DOHH2 (cell line): ENCODE data around the gene PPP6R1.

Source experiments
- H3F3A ChIP-seq: fragments of 200-600 bp; sonication (generic), shearing (Covaris generic); 2 replicates; pipeline ENCODE4 v1.6.0; 2016; ENCODE audit warnings: antibody characterized with exemption, mild to moderate bottlenecking; ENCODE audit not compliant: control insufficient read depth, insufficient read depth
- H3K27ac ChIP-seq: fragments of 200-600 bp; sonication (generic); 2 replicates; pipeline ENCODE4 v1.5.1; 2014; ENCODE audit warnings: low read depth, mild to moderate bottlenecking, low read length, moderate library complexity
- H3K27me3 ChIP-seq: fragments of 200-600 bp; sonication (generic); 2 replicates; pipeline ENCODE4 v1.6.1; 2014; ENCODE audit warnings: mild to moderate bottlenecking, low read length, mixed read lengths; ENCODE audit not compliant: control insufficient read depth
- H3K36me3 ChIP-seq: fragments of 200-600 bp; sonication (generic); 2 replicates; pipeline ENCODE4 v1.6.1; 2014; ENCODE audit warnings: mild to moderate bottlenecking, low read length, moderate library complexity, mixed read lengths; ENCODE audit not compliant: control insufficient read depth
- H3K4me1 ChIP-seq: fragments of 200-600 bp; sonication (generic); 2 replicates; pipeline ENCODE4 v1.6.1; 2014; ENCODE audit warnings: mild to moderate bottlenecking, low read length, mixed read lengths; ENCODE audit not compliant: control insufficient read depth
- H3K4me2 ChIP-seq: fragments of 200-600 bp; sonication (generic); 2 replicates; pipeline ENCODE4 v1.6.0; 2014; ENCODE audit warnings: mild to moderate bottlenecking, low read length, moderate library complexity
- H3K4me3 ChIP-seq: fragments of 200-600 bp; sonication (generic); 2 replicates; pipeline ENCODE4 v1.5.1; 2014; ENCODE audit warnings: mild to moderate bottlenecking, low read length, mixed read lengths
- H3K79me2 ChIP-seq: fragments of 200-600 bp; sonication (generic); 2 replicates; pipeline ENCODE4 v1.6.1; 2014; ENCODE audit warnings: mild to moderate bottlenecking, low read length, mixed read lengths; ENCODE audit not compliant: control insufficient read depth
- H3K9me2 ChIP-seq: fragments of 200-600 bp; sonication (generic); replicated peaks from 2 replicates; pipeline ENCODE4 v1.6.1; 2014; ENCODE audit warnings: mild to moderate bottlenecking, low read length, mixed read lengths; ENCODE audit not compliant: control insufficient read depth
- H3K9me3 ChIP-seq: fragments of 200-600 bp; sonication (generic); 2 replicates; pipeline ENCODE4 v1.6.1; 2014; ENCODE audit warnings: antibody characterized with exemption, low read length, mixed read lengths; ENCODE audit not compliant: control insufficient read depth, insufficient read depth
- H4K20me1 ChIP-seq: fragments of 200-600 bp; sonication (generic); 2 replicates; pipeline ENCODE4 v1.6.0; 2014; ENCODE audit warnings: low read depth, mild to moderate bottlenecking, antibody characterized with exemption, low read length, moderate library complexity; ENCODE audit not compliant: control insufficient read depth, insufficient read depth
- CTCF ChIP-seq: fragments of 200-600 bp; sonication (generic); IDR thresholded peaks from one replicate; pipeline ENCODE4 v1.5.1; 2014; ENCODE audit warnings: antibody characterized with exemption, mild to moderate bottlenecking, low read depth, low read length; ENCODE audit not compliant: poor library complexity, severe bottlenecking
- EZH2phosphoT487 ChIP-seq: fragments of 200-600 bp; sonication (generic); IDR thresholded peaks from 2 replicates; pipeline ENCODE4 v1.6.1; 2017; ENCODE audit warnings: borderline replicate concordance, mild to moderate bottlenecking, antibody characterized with exemption, low read length, moderate library complexity, mixed read lengths

PPP6R1 gene

GRCh38 chr19:55241143-55241934 is 17.5 kb downstream of the PPP6R1 start:
- Histone ChIP-seq H3K4me1 (no peaks in the 10 kb centered on the region), H3K4me3 (no peak overlapping the region), H3K79me2 (peaks cover 38% of the 10 kb centered on the region), H3K9me3 (no peaks in the 10 kb centered on the region), H3K4me2 (no peak overlapping the region), H3K27me3 (no peaks in the 10 kb centered on the region), H3K27ac (no peak overlapping the region), H3K36me3 (peaks cover 95% of the 10 kb centered on the region), H3K9me2 (no peaks in the 10 kb centered on the region), H4K20me1 (peaks cover 10% of the 10 kb centered on the region; the same call in 1 of the 2 replicates), H3F3A (no peaks in the 10 kb centered on the region)
- TF ChIP-seq EZH2phosphoT487 = no peak

GRCh38 chr19:55240713-55241020 is 18.1 kb downstream of the PPP6R1 start:
- no peaks in the 10 kb centered on the region for H3F3A ChIP-seq
- no peak overlapping the region for H3K4me2 ChIP-seq
- no peak for TF ChIP-seq EZH2phosphoT487
- TF ChIP-seq CTCF = no peak
- H3K4me1 ChIP-seq = no peaks in the 10 kb centered on the region
- peaks cover 95% of the 10 kb centered on the region for H3K36me3 ChIP-seq
- no peaks in the 10 kb centered on the region for H3K9me2 ChIP-seq
- no peaks in the 10 kb centered on the region for H3K27me3 ChIP-seq
- peaks cover 10% of the 10 kb centered on the region; the same call in 1 of the 2 replicates for H4K20me1 ChIP-seq
- H3K4me3 ChIP-seq = no peak overlapping the region
- H3K79me2 ChIP-seq = peaks cover 32% of the 10 kb centered on the region
- H3K9me3 ChIP-seq = no peaks in the 10 kb centered on the region
- no peak overlapping the region for H3K27ac ChIP-seq

- Histone ChIP-seq H3K9me2 (no peaks in the 10 kb centered on the region), H3K27ac (no peak overlapping the region), H4K20me1 (peaks cover 10% of the 10 kb centered on the region; the same call in 1 of the 2 replicates), H3K27me3 (no peaks in the 10 kb centered on the region), H3K4me2 (no peak overlapping the region), H3K4me3 (no peak overlapping the region), H3K9me3 (no peaks in the 10 kb centered on the region), H3F3A (no peaks in the 10 kb centered on the region), H3K79me2 (peaks cover 31% of the 10 kb centered on the region), H3K36me3 (peaks cover 92% of the 10 kb centered on the region), H3K4me1 (no peaks in the 10 kb centered on the region)
- TF ChIP-seq EZH2phosphoT487 (no peak), CTCF (no peak)
Observed at GRCh38 chr19:55239004-55239403, 19.8 kb downstream of the PPP6R1 start.

- Histone ChIP-seq H3K79me2 (peaks cover 32% of the 10 kb centered on the region), H3K4me3 (no peak overlapping the region), H3K36me3 (peaks cover 93% of the 10 kb centered on the region), H3F3A (0 out of 2 replicates have a peak, but pooled peaks cover 4% of the 10 kb centered on the region), H3K4me1 (no peaks in the 10 kb centered on the region), H3K27ac (no peak overlapping the region), H3K27me3 (no peaks in the 10 kb centered on the region), H3K4me2 (no peak overlapping the region), H3K9me3 (no peaks in the 10 kb centered on the region), H3K9me2 (no peaks in the 10 kb centered on the region), H4K20me1 (peaks cover 10% of the 10 kb centered on the region; the same call in 1 of the 2 replicates)
- TF ChIP-seq EZH2phosphoT487 (no peak), CTCF (no peak)
Observed at GRCh38 chr19:55238030-55238429, 20.8 kb downstream of the PPP6R1 start.
